GM18526 (cell line): ENCODE results near the gene ZNF511.

Experiments used
- POLR2A ChIP-seq: IDR thresholded peaks from 3 replicates; pipeline ENCODE4 v1.6.1; 2011; ENCODE audit not compliant: insufficient read length; ENCODE audit errors: extremely low read depth

Gene ZNF511

GRCh38 chr10:133280391-133281059 lies 28.2 kb upstream of the ZNF511 start:
- TF ChIP-seq POLR2A: no peak

GRCh38 chr10:133281084-133281483 lies 27.6 kb upstream of the ZNF511 start:
- TF ChIP-seq POLR2A: no peak

GRCh38 chr10:133281628-133282372 lies 26.9 kb upstream of the ZNF511 start:
- TF ChIP-seq POLR2A: no peak

- TF ChIP-seq POLR2A: no peak
Observed at GRCh38 chr10:133282846-133283390, 25.8 kb upstream of the ZNF511 start.

GRCh38 chr10:133283931-133284330 lies 24.8 kb upstream of the ZNF511 start:
- no peak for TF ChIP-seq POLR2A

GRCh38 chr10:133285217-133285616 lies 23.5 kb upstream of the ZNF511 start:
- no peak for TF ChIP-seq POLR2A

GRCh38 chr10:133286366-133286765 lies 22.3 kb upstream of the ZNF511 start:
- no peak for TF ChIP-seq POLR2A

- no peak for TF ChIP-seq POLR2A
Observed at GRCh38 chr10:133287832-133288500, 20.7 kb upstream of the ZNF511 start.

GRCh38 chr10:133289761-133290160 lies 19.0 kb upstream of the ZNF511 start:
- TF ChIP-seq POLR2A: no peak

GRCh38 chr10:133292919-133293809 lies 15.6 kb upstream of the ZNF511 start:
- no peak for TF ChIP-seq POLR2A

GRCh38 chr10:133293810-133294119 lies 14.9 kb upstream of the ZNF511 start:
- TF ChIP-seq POLR2A: no peak

GRCh38 chr10:133294189-133294588 lies 14.5 kb upstream of the ZNF511 start:
- TF ChIP-seq POLR2A: no peak

- TF ChIP-seq POLR2A: no peak
Observed at GRCh38 chr10:133295426-133296320, 13.0 kb upstream of the ZNF511 start.

- TF ChIP-seq POLR2A: no peak
Observed at GRCh38 chr10:133297504-133297903, 11.2 kb upstream of the ZNF511 start.

GRCh38 chr10:133298466-133298865 lies 10.2 kb upstream of the ZNF511 start:
- no peak for TF ChIP-seq POLR2A

- TF ChIP-seq POLR2A: no peak
Observed at GRCh38 chr10:133299224-133299623, 9.5 kb upstream of the ZNF511 start.
